K562 (cell line): ENCODE results near the gene SH3PXD2B. TPM values are rescaled to one million over a fixed set of nuclear protein-coding genes. Genes with fewer than 3 reads are reported as not detected.

Source experiments
- CEBPB ChIP-seq: fragments of 450-650 bp; IDR thresholded peaks from 2 replicates; pipeline ENCODE4 v1.6.1; 2016; ENCODE audit warnings: missing genetic modification characterization, missing compliant biosample characterization
- HSF4 ChIP-seq: fragments of 250-450 bp; sonication (Bioruptor Pico); IDR thresholded peaks from 2 replicates; pipeline ENCODE4 v2.1.2; 2022; ENCODE audit warnings: mild to moderate bottlenecking, moderate library complexity, borderline replicate concordance
- IRF2 ChIP-seq: sonication (generic); formaldehyde crosslinking; IDR thresholded peaks from 2 replicates; pipeline ENCODE4 v1.8.1; 2022; ENCODE audit warnings: mild to moderate bottlenecking, missing genetic modification reagents
- MAFG ChIP-seq: fragments of 450-650 bp; conservative IDR thresholded peaks from 2 replicates; pipeline ENCODE4 v1.6.1; 2016; ENCODE audit warnings: missing genetic modification characterization, missing compliant biosample characterization
- PCBP1 ChIP-seq: fragments of 200-400 bp; formaldehyde crosslinking; IDR thresholded peaks from 2 replicates; pipeline ENCODE4 v1.6.1; 2018; ENCODE audit warnings: mild to moderate bottlenecking, low read depth, low read length; ENCODE audit not compliant: poor library complexity, severe bottlenecking
- PPARD ChIP-seq: fragments of 250-450 bp; sonication (Bioruptor Pico); IDR thresholded peaks from 2 replicates; pipeline ENCODE4 v1.8.0; 2022; ENCODE audit warnings: inconsistent platforms, mild to moderate bottlenecking, moderate library complexity
- ZBTB40 ChIP-seq, 2 experiments: fragments of 450-650 bp in 1 of 2; sonication (generic) in 1 of 2; formaldehyde crosslinking in 1 of 2; IDR thresholded peaks; 2 replicates each; pipeline versions ENCODE4 v1.7.1 to v1.9.0; 2016 to 2022; ENCODE audit warnings: inconsistent platforms in 1 of 2, mild to moderate bottlenecking in 1 of 2, missing genetic modification reagents in 1 of 2
- ZNF134 ChIP-seq: fragments of 250-450 bp; sonication (Bioruptor Pico); conservative IDR thresholded peaks from 2 replicates; pipeline ENCODE4 v1.4.0; 2020
- ZNF316 ChIP-seq: fragments of 450-650 bp; IDR thresholded peaks from 2 replicates; pipeline ENCODE4 v1.6.1; 2016
- polyA plus RNA-seq, 8 experiments: library from polyadenylated mRNA; depleted of rRNA in 4 of 8; stranded (reverse) in 5 of 8; unstranded in 3 of 8; fragments of >200 nt; fragmentation: Nextera tagmentation in 2 of 8; fragmentation: Illumina TruSeq in 1 of 8; extraction: Ambion mirVana in 2 of 8; extraction: Trizol in 1 of 8; gene quantifications; 2 replicates each; pipeline versions ENCODE4 v1.2.1 to v1.2.3, GENCODE V29; 2011 to 2014; ENCODE audit warnings: inconsistent platforms in 1 of 8, missing spikeins in 1 of 8
- total RNA-seq, 7 experiments: library from RNA; depleted of rRNA in 6 of 7; stranded (reverse); fragments of >200 nt in 6 of 7; fragmentation: Illumina TruSeq in 2 of 7; extraction: Trizol in 2 of 7; gene quantifications; 2 replicates each; pipeline versions ENCODE4 v1.2.1 to v1.2.3, GENCODE V29; 2011 to 2021; ENCODE audit warnings: low replicate concordance in 1 of 7

Gene SH3PXD2B
- total and polyA plus RNA-seq, 9 of the 15 experiments (the other 6 are each of a cell fraction or from before 2014, with no cell fraction given) = 0.04 to 0.66 (median 0.19) TPM

DNA sequence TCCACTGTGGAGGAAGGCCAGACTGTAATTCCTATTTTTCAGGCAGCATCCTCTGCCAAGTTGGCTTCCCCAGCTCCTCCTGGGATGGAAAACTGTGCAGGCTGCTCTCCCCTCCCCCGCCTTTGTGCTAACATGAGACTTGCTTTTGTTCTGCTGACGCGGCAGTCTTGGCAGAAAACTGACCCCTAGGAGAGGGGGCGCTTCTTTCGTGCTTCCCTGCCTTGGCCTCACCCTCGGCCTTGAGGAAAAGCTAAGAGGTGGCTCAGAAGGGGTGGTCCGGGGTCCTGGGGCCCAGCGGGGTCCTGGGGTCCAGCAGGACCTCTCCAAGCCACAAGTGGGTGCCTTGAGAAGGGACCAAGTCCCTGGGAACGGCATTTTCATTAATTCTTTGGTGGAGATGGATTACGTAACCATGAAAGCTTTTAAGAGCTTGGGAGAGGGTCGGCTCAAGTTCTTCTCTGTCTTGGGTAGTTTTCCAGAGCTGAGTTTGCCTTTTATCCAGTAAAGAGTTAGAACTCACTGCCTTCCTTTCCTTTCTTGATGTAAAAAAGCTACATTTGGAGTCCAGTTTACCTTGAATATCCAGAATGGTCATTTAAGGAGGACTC is 51.0 kb downstream of the SH3PXD2B start (continued):
- TF ChIP-seq ZBTB40 (IDR thresholded peaks at IDR 0.05) (no peak), ZBTB40 (CRISPR knock-in tag; IDR thresholded peaks at IDR 0.05) (no peak), HSF4 (CRISPR knock-in tag) (no peak), ZNF134 (CRISPR knock-in tag) (no peak), MAFG (peak; percentile 77), CEBPB (tag) (peak; percentile 71), IRF2 (CRISPR knock-in tag) (no peak), PPARD (CRISPR knock-in tag) (no peak), ZNF316 (peak; percentile 81), PCBP1 (no peak)
- TF ChIP-seq, all 486 proteins: peak for 5
